Measurements from ENCODE around the gene ZNRF1. TPM values are rescaled to one million over a fixed set of nuclear protein-coding genes. Genes with fewer than 3 reads are reported as not detected.

ZNRF1 gene
- total and polyA plus RNA-seq, 2 of the 13 experiments (the other 11 are each of a cell fraction or from before 2014, with no cell fraction given): 43.9 to 58.7 TPM

GRCh38 chr16:75111961-75112733 is 113.3 kb downstream of the ZNRF1 start:
- FAIRE-seq: no peak
- Histone ChIP-seq H3K4me1 (ENCODE audit: insufficient read depth, low read length) (peaks cover 59% of the 10 kb centered on the region), H3K4me3 (replicated peaks in 1 of 3; ENCODE audit: insufficient read depth in 1 of 3, low read depth in 2 of 3, low read length in 3 of 3) (no peak overlapping the region), H2AFZ (ENCODE audit: low read length) (no peak overlapping the region), H3K9ac (ENCODE audit: insufficient read depth, low read depth, low read length) (0 out of 2 replicates have a peak overlapping the region, but pooled peaks have one; percentile 42), H4K20me1 (ENCODE audit: insufficient read depth, low read length) (no peaks in the 10 kb centered on the region), H3K9me3 (ENCODE audit: low read length) (no peaks in the 10 kb centered on the region), H3K4me2 (ENCODE audit: low read depth, low read length) (no peak overlapping the region), H3K79me2 (ENCODE audit: insufficient read depth, low read length) (peaks cover 7% of the 10 kb centered on the region), H3K27ac (ENCODE audit: extremely low read length, insufficient read depth, low read length) (peak overlapping the region; percentile 12), H3K36me3 (replicated peaks in 1 of 2; ENCODE audit: control insufficient read depth in 1 of 2, insufficient read depth in 2 of 2, low read length in 2 of 2) (peaks cover 10% of the 10 kb centered on the region in 2 experiments; a peak in 4 of 5 replicates), H3K27me3 (ENCODE audit: control insufficient read depth in 1 of 2, insufficient read depth in 2 of 2, low read length in 2 of 2) (no peaks in the 10 kb centered on the region; a peak in 1 of 5 replicates)
- BruUV-seq (replicated peaks): no TSS peak
- CTCF ChIA-PET (ENCODE audit: low intra/inter-chr PET ratio, low total read pairs): interaction anchor here (2.0 kb wide), 1 partner anchor 114 kb away, joined by 11 read pairs; the partner anchor contains the start of gene ZNRF1
- in situ Hi-C loops (cut with HindIII; ENCODE audit: extremely low pct_ligation_motif_present, low pct_unique_long_range_greater_than_20kb) (no loop called here), intact Hi-C loops (cut with micrococcal nuclease; ENCODE audit: unreplicated experiment) (loop anchor here (1.0 to 2.0 kb wide), 3 partner anchors 41 to 175 kb away; no protein-coding TSS in a partner anchor)
- ATAC-seq: 0 out of 3 replicates have a peak, but pooled peaks have one; percentile 2
- no peak for DNase-seq (ENCODE audit: low spot score)
- WGBS (ENCODE audit: low lambda C conversion rate): 76% methylated on average over 25 of the region's 26 CpGs
- POLR2A ChIA-PET: interaction anchor here (1.3 to 3.9 kb wide), 6 partner anchors 7 to 127 kb away, joined by 3 to 30 read pairs (median 10); partner anchors contain the start of genes WDR59 and ZNRF1
- TF ChIP-seq RBM22 (optimal IDR thresholded peaks at IDR 0.05; ENCODE audit: low read length) (peak; percentile 3), HNF1B (CRISPR knock-in tag; IDR thresholded peaks at IDR 0.05) (0 out of 2 replicates have a peak, but pooled peaks have one; percentile 1), ZBTB7A (CRISPR knock-in tag; IDR thresholded peaks at IDR 0.05) (peak; percentile 29; the same call in 1 of the 2 replicates), ZNF616 (CRISPR knock-in tag; IDR thresholded peaks at IDR 0.05; ENCODE audit: low read depth) (no peak), ELF1 (CRISPR knock-in tag; IDR thresholded peaks at IDR 0.05) (no peak), TBX2 (CRISPR knock-in tag; IDR thresholded peaks at IDR 0.05; ENCODE audit: borderline replicate concordance) (peak; percentile 28; the same call in 1 of the 2 replicates), ZNF7 (CRISPR knock-in tag; IDR thresholded peaks at IDR 0.05) (no peak), ARHGAP35 (CRISPR knock-in tag; IDR thresholded peaks at IDR 0.05; ENCODE audit: borderline replicate concordance) (no peak), ZNF326 (CRISPR knock-in tag; IDR thresholded peaks at IDR 0.05; ENCODE audit: borderline replicate concordance) (peak; percentile 77; the same call in 1 of the 2 replicates), NONO (IDR thresholded peaks at IDR 0.05) (no peak), NONO (CRISPR knock-in tag; conservative IDR thresholded peaks at IDR 0.05) (0 out of 2 replicates have a peak, but pooled peaks have one; percentile 55), ZFP37 (CRISPR knock-in tag; IDR thresholded peaks at IDR 0.05; ENCODE audit: borderline replicate concordance) (peak; percentile 52; the same call in 1 of the 2 replicates), ZNF709 (CRISPR knock-in tag; IDR thresholded peaks at IDR 0.05) (0 out of 2 replicates have a peak, but pooled peaks have one; percentile 45), ZNF451 (CRISPR knock-in tag; IDR thresholded peaks at IDR 0.05) (no peak), POLR2A (IDR thresholded peaks at IDR 0.05; ENCODE audit: insufficient read depth in 1 of 2, low read depth in 2 of 2, low read length in 2 of 2) (peak in 1 of 2 experiments; percentile 45; a peak in 1 of 4 replicates), NRL (CRISPR knock-in tag; IDR thresholded peaks at IDR 0.05; ENCODE audit: borderline replicate concordance) (0 out of 2 replicates have a peak, but pooled peaks have one; percentile 22), ZNF225 (CRISPR knock-in tag; IDR thresholded peaks at IDR 0.05) (no peak), HNRNPL (IDR thresholded peaks at IDR 0.05; ENCODE audit: low read depth, low read length) (0 out of 2 replicates have a peak, but pooled peaks have one; percentile 69), ZC3H13 (CRISPR knock-in tag; IDR thresholded peaks at IDR 0.05) (0 out of 2 replicates have a peak, but pooled peaks have one; percentile 70), ZNF296 (CRISPR knock-in tag; conservative IDR thresholded peaks at IDR 0.05) (no peak)
- TF ChIP-seq, protein P1, sequence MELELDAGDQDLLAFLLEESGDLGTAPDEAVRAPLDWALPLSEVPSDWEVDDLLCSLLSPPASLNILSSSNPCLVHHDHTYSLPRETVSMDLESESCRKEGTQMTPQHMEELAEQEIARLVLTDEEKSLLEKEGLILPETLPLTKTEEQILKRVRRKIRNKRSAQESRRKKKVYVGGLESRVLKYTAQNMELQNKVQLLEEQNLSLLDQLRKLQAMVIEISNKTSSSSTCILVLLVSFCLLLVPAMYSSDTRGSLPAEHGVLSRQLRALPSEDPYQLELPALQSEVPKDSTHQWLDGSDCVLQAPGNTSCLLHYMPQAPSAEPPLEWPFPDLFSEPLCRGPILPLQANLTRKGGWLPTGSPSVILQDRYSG (CRISPR knock-in tag; IDR thresholded peaks at IDR 0.05): no peak
- TF ChIP-seq, protein P2, sequence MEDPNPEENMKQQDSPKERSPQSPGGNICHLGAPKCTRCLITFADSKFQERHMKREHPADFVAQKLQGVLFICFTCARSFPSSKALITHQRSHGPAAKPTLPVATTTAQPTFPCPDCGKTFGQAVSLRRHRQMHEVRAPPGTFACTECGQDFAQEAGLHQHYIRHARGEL (CRISPR knock-in tag; IDR thresholded peaks at IDR 0.05): no peak

Measured in HepG2 (cell line).